OCI-LY7 (cell line): ENCODE measurements around the gene VIL1.

Source experiments
- EZH2phosphoT487 ChIP-seq: fragments of 200-600 bp; sonication (generic); IDR thresholded peaks from 2 replicates; pipeline ENCODE4 v1.6.1; 2018; ENCODE audit warnings: low read depth, borderline replicate concordance, mild to moderate bottlenecking, mixed run types, antibody characterized with exemption, low read length, moderate library complexity, mixed read lengths
- TF ChIP-seq, protein P1 (sequence below): fragments of 200-600 bp; sonication (generic); conservative IDR thresholded peaks from 2 replicates; pipeline ENCODE4 v1.5.1; 2014; ENCODE audit warnings: mild to moderate bottlenecking, antibody characterized with exemption, low read length, moderate library complexity, mixed read lengths

DNA sequence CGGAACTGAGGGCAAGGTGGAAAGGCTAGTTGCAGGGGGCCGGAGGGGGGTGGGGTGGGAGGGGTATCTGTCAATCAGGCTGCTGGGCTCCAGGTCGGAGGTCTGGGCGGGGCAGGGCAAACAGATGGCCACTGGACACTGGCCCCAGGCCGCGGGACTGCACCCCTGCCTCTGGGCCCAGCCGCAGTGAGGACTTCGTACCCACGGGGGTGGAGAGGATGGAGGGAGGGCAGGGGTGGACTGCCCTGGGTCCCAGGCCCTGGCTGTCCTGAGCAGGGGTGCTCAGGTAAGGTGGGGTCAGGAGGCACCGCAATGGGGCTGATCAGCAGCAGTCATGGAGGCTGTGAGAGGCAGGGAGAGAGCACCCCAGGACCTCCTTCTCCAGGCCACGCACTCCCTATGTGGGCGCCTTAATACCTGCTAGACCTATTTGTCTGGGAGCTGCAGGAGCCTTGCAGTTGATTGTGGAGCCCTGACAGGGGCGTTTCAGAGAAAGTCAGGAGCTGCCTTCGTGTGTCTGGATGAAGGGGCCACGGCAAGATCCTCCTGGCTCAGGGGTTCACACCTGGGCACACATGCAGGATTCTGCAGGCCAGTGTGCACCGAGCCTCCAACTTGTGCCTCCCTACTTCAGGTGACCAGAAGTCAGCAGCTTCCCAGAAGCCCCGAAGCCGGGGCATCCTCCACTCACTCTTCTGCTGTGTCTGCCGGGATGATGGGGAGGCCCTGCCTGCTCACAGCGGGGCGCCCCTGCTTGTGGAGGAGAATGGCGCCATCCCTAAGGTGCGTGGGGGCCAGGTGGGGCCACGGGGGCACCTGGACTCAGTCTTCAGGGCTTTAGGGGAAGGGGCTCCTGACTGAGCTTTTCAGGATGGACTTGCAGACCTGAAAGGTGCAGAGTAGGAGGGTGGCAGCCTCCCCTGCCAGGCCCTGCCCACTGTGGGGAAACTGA, 17.7 kb upstream of the VIL1 start:
- TF ChIP-seq, protein P1, sequence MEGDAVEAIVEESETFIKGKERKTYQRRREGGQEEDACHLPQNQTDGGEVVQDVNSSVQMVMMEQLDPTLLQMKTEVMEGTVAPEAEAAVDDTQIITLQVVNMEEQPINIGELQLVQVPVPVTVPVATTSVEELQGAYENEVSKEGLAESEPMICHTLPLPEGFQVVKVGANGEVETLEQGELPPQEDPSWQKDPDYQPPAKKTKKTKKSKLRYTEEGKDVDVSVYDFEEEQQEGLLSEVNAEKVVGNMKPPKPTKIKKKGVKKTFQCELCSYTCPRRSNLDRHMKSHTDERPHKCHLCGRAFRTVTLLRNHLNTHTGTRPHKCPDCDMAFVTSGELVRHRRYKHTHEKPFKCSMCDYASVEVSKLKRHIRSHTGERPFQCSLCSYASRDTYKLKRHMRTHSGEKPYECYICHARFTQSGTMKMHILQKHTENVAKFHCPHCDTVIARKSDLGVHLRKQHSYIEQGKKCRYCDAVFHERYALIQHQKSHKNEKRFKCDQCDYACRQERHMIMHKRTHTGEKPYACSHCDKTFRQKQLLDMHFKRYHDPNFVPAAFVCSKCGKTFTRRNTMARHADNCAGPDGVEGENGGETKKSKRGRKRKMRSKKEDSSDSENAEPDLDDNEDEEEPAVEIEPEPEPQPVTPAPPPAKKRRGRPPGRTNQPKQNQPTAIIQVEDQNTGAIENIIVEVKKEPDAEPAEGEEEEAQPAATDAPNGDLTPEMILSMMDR = no peak
- no peak for TF ChIP-seq EZH2phosphoT487
